ENCODE measurements around the gene LY6G6C.

The LY6G6C gene, protein sequence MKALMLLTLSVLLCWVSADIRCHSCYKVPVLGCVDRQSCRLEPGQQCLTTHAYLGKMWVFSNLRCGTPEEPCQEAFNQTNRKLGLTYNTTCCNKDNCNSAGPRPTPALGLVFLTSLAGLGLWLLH

DNA sequence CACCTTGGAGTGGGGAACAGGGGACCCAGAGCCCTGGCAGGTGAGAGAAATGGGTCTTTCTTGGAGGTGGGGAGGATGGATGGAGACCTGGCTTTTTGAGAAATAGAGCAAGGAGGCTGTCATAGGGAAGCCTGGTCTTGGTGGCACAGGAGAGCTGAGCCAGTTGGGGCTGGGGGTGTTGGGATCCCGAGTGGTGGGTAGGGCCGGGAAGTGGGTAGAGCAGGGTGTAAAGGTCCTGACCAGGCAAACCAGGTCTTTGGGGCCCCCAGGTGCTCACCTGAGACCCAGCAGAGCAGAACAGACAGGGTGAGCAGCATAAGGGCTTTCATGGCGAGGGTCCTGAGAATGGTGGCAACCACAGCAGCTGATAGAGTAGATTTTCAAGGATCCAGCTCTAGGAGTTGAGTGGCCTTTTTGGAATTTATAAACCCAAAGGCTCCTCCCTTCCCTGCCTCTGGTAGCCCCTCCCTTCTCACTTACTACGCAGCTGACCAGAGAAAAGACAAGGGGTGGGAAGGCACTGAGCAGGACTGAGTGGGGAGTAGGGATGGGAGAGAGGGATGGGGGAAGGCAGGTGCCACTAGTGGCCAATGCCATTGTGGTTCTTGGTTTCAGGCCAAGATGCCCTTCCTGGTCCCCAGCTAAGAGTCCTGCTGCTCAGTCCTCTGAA, at the start of gene LY6G6C:
Gene LY6G6C, minus strand, starts transcription at position 396 of the 670 bp plus-strand sequence. Its CDS starts 67 bp downstream, at position 329.
- no peak for DNase-seq (ENCODE audit: low read depth, low spot score)

DNA sequence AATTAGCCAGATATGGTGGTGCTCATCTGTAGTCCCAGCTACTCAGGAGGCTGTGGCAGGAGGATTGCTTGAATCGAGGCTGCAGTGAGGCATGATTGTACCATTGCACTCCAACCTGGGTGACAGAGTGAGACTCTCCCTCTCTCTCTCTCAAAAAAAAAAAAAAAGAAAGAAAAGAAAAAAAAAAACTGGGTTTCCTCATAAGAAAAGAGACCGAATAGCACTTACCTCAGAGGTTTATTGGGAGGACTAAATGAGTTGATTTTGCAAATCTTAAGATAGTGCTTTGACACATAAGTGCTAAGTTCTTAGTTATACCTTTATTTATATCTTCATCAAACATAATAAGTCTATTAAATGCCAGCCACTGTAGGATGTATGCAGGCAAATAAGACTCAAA, 49.3 kb upstream of the LY6G6C start:
- no peak for DNase-seq (ENCODE audit: low read depth, low spot score)

DNA sequence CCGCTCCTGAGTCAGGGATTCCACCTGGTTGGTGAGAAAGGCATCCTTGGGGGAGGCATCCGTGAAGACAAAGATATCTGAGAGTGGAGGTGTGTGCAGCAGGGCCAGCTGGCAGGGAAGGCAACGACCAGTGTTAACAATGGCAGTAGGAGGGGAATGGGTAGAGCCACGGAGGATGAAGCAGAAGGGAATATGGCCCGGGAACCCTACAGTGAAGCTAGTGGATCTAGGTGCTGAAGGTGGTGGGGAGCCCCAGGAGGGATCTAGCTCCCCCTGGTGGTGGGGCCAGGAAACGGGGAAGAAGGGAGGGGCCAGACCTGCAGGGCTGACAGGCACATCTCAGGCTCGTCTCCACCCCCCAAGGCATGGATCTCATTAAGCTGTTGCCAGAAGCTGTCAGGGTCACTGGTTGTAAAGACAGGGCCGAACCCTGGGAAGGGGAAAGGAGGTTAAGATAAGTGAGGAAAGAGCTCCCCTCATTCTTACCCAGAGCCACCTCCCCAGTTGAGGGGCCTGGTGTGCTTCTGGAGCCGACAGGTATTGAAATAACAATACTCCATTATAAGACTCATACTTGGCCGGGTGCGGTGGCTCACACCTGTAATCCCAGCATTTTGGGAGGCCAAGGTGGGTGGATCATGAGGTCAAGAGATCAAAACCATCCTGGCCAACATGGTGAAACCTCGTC, 48.3 kb upstream of the LY6G6C start:
- DNase-seq (ENCODE audit: low read depth, low spot score): no peak

DNA sequence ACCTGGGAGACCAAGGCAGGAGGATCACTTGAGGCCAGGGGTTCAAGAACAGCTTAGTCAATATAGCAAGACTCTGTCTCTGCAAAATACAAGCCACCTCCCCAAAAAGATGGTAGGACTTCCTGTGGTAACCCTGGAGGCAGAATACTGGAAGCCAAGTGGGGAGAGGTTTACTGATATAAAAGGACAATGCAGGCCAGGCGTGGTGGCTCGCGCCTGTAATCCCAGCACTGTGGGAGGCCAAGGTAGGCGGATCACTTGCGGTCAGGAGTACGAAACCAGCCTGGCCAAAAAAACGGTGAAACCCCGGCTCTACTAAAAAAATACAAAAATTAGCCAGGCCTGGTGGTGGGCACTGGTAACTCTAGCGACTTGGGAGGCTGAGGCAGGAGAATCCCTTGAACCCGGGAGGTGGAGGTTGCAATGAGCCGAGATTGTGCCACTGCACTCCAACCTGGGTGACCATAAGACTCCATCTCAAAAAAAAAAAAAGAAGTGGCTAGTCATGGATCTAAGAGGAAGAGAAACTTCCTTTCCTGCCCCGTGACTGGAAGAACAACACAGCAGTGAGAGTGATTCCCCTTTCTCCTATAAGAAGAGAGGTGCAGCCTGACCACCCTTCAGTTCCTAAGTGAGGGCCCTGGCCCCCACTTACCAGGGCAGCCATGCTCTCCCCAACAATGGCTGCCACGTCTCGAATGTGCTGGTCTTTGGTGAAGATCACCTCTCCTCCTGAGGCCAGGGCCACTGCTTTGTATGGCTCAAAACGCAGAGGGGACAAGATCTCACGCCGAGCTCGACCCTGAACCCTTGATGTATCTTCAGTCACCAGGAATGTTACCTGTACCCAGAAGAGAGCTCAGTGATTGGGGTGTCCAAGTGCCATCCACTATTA, 47.1 kb upstream of the LY6G6C start:
- no peak for DNase-seq (ENCODE audit: low read depth, low spot score)

DNA sequence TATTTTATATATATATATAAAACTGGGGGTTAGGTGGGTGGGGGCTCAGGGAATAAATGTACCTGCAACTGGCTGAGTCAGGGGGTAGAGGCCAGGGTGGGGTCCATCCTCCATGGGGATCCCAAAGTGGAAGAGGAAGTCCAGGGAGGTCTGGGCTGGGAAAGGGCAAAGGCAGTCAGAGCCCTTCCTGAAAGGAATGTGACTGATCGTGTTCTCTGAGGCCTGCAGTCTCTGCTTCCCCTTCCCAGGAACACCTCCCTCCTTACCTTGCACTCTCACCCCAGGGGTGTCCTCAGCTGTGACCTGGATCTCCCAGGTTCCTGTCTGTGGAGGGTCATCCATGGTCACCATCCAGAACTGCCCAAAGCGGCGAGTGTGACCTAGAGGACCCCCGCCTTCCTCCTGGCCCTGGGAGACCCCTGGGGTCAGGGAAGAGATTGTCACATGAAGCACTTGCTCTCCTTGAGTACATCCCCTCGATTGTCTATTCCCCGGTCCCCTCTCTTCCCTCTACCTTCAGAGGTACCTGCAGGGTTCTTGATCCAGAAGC, 45.6 kb upstream of the LY6G6C start:
- DNase-seq (ENCODE audit: low read depth, low spot score): no peak

DNA sequence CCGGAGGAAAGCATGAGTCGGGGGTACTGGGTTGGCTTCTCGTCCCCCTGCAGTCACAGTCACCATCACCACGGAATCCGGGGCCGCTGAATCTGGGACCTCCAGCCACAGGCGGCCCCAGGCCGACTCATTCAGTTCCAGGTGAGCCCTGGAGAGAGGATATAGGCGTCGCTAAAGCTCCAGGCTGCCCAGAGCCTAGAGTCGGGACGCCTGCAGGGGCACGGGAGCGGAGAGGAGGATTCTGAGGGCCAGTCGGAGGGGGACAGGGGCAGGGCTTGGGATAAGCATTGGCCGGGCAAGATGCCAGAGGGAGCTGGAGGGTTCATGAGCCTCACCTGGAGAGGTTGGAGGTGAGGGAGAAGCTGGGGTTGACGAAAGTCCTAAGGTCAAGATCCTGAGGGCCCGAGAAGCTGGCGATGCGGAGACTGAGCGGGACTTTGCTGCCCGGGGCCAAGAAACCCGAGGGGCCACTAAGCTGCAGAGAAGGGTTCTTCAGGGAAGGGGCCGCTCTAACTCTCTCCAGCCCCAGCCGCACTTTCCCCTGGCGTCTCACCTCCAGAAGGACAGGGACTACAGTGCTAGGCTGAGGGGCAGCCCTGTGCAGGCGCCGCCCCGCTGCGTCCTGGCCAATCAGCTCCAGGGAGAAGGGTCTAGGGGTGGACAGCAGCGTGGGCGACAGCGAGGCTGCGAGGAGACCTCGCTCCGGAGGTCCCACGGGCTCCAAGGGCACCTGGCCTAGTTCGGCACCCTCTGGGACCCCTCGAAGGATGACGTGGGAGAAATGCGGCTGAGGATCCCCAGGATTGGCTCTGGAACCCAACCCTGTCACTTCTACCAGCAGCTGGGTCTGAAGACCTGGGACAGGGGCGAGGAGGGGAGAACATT, 44.6 kb upstream of the LY6G6C start:
- DNase-seq (ENCODE audit: low read depth, low spot score): no peak

DNA sequence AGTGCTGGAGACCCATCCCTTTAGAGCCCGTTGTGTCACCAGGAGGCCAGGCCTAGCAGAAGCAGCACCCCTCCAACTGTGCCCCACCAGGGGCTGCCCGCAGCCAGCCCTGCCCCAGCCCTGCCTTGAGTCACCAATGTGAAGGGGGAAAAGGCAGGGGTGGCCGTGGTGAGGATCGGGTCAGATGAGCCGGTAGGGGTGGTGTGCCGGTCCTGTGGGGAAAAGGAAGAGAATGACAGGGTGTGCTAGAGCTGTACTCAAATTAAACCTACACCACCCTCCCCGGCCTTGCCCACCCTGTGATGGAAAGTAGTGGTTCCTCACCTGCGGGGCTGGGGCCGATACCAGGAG, 44.0 kb upstream of the LY6G6C start:
- DNase-seq (ENCODE audit: low read depth, low spot score): no peak

DNA sequence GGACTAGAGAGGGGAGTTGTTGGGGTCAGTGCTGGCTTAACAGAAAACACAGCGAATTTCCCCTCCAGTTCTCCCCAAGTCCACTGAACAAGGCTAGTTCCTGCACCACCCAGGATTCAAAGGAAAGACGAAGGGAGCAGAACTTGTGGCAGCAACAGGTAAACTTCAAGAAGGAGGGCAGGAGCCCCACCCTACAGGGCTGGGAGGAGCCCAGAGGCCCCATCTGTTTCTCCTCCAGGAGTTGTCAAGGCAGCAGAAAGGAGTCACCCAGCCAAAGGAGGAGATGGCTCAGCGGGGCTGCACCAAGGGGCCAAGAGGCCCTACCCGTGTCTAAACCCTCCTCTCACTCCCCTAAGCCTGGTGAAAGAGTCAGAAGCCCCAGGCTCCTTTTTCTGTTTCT, 42.7 kb upstream of the LY6G6C start:
- no peak for DNase-seq (ENCODE audit: low read depth, low spot score)

DNA sequence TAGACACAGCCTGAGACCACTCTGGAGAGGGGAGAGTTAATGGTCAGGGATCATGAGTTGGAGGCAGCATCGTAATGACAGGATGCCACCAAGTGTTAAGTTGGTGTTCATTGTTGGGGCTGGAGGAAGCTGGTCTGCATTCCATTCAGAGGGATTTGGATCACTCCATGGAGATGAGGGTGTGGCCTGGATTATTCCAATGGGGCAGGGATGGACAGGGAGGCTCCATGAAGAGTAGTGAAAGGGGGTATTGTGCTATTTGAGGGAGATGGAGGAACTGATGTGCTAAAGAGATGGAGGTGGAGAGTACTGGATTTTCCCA, 42.0 kb upstream of the LY6G6C start:
- no peak for DNase-seq (ENCODE audit: low read depth, low spot score)

DNA sequence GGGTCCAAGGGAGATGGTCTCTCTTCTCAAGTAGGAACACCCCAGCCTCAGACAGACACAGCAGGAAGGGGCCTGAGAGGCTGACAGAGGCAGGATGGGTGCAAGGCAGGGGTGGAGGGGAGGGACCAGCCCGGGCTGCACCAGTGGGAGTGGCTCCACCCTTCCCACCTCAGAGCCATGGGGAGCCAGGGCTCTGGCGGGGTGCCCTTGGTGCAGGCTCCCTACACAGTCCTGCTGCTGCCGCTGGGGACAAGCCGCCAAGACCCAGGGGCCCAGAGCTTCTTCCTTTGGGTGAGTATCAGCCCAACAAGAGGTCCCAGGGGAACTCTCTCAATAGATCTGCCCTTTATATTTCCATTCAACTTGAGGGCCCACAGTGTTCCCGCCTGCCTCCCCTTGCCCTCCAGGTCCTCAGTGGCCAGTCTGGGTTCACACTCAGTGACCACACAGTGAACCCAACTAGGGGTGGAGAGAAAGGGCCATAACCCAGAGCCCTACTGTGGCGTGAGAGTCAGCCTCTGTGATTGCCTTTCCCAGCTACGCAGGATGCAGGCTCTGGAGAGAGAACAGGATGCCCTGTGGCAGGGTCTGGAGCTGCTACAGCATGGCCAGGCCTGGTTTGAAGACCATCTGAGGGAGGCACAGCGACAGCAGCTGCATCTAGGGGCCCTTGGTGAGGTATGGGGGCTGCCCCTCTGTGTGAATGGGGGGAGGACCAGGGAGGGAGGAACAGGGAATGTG, 41.5 kb upstream of the LY6G6C start:
- DNase-seq (ENCODE audit: low read depth, low spot score): no peak

DNA sequence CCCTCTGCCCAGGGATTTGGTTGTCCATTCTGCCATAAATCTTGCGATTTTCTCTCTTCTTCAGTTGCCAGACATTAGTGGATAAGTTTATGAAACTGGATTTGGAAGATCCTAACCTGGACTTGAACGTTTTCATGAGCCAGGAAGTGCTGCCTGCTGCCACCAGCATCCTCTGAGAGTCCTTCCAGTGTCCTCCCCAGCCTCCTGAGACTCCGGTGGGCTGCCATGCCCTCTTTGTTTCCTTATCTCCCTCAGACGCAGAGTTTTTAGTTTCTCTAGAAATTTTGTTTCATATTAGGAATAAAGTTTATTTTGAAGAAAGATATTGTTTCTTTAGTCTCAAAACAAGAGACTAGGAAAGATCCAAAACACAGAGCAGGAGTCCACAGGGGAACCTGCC, 40.8 kb upstream of the LY6G6C start, which contains the start of gene SAPCD1:
Gene SAPCD1, plus strand, starts transcription at position 301 of the 400 bp plus-strand sequence. CDS start 399 bp downstream, outside the sequence.
- no peak for DNase-seq (ENCODE audit: low read depth, low spot score)

DNA sequence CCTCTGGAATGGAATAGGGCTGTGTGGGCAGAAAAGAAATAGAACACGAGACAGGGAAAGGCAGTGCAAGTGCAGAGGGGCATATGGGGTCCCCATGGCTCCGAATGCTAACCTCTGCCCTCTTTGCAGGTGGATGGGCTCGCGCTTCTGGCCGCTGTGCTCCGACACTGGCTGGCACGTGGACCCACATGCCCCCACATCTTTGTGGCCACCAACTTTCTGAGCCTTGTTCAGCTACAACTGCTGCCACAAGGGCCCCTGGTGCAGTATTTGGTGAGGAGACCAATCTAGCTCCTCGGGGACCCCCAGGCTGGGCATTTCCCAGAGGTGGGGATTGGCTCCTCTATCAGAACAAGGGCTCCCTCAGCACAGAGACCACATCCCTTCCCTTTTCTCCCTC, 39.8 kb upstream of the LY6G6C start:
- DNase-seq (ENCODE audit: low read depth, low spot score): no peak

DNA sequence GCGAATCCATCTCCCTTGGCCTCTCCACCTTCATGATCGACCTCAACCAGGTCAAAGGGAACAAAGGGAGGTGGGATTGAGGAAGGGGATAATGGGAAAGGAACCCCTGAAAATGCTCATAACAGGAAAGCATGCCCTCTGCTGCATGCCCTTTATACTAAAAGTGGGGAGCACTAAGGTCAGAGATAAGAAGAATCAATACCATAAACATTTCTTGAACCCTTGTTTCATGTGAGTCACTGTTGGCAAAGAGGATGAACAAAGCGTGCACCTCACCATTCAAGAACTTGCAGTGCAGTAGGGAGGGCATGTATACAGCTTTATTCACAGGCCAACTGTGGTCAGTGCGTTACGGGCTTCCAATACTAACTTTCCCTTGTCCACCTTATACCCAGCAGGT, 39.2 kb upstream of the LY6G6C start:
- no peak for DNase-seq (ENCODE audit: low read depth, low spot score)

DNA sequence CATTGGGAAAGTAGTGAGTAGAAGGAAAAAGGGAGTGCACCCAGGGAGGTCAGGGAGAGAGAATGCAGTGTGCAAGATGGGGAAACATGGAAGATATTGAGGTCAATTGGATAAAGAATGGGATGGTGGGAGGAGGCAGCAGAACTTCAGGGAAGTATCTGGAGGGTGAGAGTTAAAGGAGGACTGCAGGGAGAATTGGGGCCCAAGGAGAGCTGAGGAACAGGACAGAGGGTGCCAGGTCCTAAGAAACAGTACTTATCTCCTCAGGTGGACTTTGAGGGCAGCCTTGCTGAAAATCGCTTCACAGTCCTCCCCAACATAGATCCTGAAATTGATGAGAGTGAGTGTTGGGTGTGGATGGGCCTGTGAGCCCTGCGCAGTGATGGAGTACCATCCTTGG, 36.7 kb upstream of the LY6G6C start:
- no peak for DNase-seq (ENCODE audit: low read depth, low spot score)

DNA sequence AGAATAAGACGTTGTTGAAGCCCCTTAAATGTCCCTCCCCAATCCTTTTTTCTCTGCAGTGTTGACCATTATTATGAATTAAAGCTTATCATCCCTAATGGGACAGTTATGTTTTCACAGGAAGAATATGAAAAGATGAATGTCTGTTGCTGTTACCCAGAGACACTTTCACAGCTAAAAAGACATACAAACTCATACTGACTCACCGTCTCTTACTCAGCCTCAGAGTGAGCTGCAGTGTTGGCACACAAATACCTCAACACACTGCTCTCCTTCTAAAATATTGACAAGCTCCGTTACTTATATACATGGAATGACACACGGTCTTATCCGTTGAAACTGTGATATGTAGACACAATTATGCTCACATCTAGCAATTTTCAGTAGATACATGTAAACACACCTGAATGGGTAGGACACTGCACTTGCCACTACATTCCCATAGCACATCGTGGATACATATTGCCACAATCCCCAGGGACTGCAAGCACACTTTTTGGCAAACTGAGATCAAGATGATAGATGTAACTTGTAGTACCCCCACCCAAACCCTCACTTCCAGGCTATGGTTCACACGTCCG, 31.3 kb upstream of the LY6G6C start:
- DNase-seq (ENCODE audit: low read depth, low spot score): no peak

DNA sequence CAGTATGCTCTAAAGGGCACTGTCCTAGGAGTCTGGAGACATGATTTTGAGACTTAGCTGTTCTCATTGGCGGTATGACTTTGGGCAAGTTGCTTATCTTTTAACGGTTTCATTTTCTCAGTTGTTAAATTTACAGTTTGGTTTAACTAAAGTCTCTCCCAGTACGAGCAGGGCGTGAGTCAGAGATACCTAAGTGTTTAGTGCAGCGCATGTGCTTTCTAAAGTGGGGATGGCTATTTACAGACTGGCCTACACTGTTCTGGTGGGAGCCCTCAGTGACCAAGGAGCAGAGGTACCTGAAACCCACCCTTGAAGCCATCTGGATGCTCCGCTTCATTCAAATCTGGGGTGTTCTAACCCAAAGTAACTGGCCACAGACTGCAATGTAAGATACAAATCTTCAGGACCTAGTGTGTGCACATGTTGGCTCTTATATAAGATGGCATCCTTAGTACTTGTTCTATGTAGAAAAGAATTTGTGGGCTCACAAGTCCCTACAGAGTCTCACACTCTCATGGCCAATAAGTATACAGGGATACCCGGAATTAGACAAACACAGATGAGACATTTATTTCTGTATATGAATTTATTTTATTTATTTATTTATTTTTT, 29.0 kb upstream of the LY6G6C start:
- DNase-seq (ENCODE audit: low read depth, low spot score): no peak

DNA sequence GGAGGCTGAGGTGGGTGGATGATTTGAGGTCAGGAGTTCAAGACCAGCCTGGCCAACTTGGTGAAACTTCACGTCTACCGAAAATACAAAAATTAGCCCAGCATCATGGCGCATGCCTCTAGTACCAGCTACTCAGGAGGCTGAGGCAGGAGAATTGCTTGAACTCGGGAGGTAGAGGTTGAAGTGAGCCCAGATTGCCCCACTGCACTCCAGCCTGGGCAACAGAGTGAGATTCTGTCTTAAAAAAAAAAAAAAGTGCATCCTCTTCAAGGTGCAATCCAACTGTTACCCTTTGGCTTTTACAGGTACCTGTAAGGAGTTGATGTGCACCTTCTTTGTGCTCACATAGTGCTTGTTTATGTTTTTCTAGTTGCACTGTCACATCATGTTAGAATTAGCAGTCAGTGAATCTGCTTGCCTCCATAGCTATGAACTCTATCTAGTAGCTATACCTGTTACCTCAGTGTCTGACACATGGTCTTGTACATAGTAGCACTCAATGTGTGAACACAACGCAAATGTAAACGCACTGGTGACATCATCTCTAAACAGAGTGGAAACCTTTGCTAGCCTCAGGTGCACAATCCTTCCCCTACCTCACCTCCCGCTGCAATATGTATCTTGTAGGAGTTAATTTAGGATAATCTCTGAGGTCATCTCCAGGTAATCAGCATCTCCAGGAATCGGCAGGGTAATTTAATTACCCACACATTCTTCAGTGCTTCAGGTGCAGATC, 27.9 kb upstream of the LY6G6C start:
- no peak for DNase-seq (ENCODE audit: low read depth, low spot score)

DNA sequence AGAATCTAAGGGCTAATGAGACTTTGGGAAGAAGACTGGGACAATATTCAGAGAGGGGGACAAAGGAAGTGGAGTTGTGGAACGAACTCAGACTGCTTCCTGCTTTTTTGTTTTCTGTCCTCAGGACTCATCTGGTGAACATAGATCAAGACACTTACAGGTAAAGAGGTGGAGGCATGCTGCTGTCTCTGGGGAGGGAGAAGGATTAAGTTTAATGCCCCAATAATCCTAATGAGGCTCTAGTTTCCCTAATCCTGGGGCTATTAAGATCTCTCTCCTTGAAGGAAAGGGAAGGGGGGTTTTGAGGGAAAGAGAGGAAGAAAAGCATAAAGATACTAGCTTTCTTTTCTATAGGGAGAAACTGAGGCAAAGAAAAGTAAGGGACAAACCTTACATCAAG, 22.9 kb upstream of the LY6G6C start:
- no peak for DNase-seq (ENCODE audit: low read depth, low spot score)

DNA sequence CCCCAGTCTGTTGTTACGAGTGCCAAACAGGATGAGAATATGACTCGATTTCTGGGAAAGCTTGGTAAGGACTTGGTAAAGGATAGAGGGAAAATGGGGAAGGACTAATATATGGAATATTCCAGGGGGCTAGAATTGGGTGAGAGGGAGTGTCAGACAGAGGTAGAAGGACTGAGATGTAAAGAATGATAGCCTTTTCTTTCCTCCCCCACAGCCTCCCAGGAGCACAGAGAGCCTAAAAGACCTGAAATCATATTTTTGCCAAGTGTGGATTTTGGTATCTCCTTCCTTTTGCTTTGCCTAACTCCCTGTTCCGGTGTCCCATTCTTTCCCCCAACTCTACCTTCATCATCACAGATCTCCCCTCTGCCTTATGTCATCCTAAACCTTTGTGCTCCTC, 21.3 kb upstream of the LY6G6C start:
- DNase-seq (ENCODE audit: low read depth, low spot score): no peak
